Neural progenitor cell (in vitro differentiated cells): Measurements from ENCODE around the gene FRMD5.

Source experiments
- EZH2 ChIP-seq: fragments of 200-600 bp; sonication (generic); IDR thresholded peaks from 2 replicates; pipeline ENCODE4 v1.6.1; 2017; ENCODE audit warnings: antibody characterized with exemption, mild to moderate bottlenecking, moderate library complexity
- EZH2phosphoT487 ChIP-seq: fragments of 200-600 bp; sonication (generic); IDR thresholded peaks from 2 replicates; pipeline ENCODE4 v1.6.1; 2017; ENCODE audit warnings: antibody characterized with exemption
- TF ChIP-seq, protein P1 (sequence below): fragments of 200-600 bp; sonication (generic); IDR thresholded peaks from 2 replicates; pipeline ENCODE4 v1.5.1; 2017; ENCODE audit warnings: antibody characterized with exemption, mild to moderate bottlenecking

DNA sequence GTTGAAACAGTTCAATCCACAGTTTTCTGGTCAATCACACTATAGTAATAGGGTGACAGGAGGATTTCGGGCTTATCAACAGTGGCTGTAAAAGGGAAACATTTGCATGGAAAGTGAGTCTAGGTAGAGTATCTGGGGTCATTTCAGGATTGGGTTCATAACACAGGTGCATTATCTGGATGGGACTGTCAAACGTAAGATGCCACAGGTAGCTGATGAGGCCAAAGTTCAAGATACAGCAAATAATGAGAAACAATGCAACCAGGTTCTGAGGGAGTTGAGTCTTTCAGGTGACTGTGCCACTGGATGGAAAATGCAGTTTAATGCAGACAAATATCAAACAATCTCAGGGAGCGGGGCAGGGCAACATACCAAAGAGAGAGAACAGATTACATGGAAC lies 306.0 kb downstream of the FRMD5 start:
- TF ChIP-seq, protein P1, sequence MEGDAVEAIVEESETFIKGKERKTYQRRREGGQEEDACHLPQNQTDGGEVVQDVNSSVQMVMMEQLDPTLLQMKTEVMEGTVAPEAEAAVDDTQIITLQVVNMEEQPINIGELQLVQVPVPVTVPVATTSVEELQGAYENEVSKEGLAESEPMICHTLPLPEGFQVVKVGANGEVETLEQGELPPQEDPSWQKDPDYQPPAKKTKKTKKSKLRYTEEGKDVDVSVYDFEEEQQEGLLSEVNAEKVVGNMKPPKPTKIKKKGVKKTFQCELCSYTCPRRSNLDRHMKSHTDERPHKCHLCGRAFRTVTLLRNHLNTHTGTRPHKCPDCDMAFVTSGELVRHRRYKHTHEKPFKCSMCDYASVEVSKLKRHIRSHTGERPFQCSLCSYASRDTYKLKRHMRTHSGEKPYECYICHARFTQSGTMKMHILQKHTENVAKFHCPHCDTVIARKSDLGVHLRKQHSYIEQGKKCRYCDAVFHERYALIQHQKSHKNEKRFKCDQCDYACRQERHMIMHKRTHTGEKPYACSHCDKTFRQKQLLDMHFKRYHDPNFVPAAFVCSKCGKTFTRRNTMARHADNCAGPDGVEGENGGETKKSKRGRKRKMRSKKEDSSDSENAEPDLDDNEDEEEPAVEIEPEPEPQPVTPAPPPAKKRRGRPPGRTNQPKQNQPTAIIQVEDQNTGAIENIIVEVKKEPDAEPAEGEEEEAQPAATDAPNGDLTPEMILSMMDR: no peak
- TF ChIP-seq EZH2: no peak
- TF ChIP-seq EZH2phosphoT487: no peak
